Measurements from ENCODE around the gene SDCCAG8.

Gene SDCCAG8

DNA sequence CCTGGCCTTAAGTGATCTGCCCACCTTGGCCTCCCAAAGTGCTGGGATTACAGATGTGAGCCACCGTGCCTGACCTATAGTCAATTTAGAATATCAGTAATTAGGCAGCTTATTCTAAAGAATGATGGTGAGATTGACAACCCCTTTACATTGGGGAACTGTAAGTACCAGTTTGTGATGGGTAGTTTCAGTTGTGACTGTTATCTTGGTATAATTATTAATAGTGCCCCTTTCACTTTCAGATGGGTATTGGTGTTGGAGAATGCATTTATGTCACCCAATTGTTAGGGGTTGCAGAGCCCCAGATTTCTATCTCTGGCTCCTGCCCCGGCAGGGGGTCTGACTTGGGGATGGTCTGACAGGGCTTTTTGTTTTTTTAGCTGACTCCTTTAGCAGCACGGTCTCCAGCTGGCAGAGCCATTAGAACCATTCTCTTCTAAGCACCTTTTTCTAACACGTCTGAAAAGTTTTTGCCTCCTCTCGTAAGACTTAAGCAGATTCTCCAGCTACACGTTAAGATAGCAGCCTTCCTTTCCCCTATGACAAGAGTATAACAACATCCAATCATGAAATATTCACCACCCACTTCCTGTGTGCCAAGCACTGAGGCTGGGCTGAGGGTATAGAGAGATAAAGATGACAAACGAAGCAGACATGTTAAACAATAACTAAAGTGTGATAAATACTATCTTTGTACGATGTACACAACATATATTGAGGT, 157.8 kb downstream of the SDCCAG8 start:
- peaks cover under 1% of the 10 kb centered on the region for H3K9me3 Mint-ChIP-seq
- peaks cover 31% of the 10 kb centered on the region for H3K4me1 Mint-ChIP-seq (ENCODE audit: low read depth)
- H3K4me3 Mint-ChIP-seq: no peak overlapping the region
- H3K27me3 Mint-ChIP-seq (ENCODE audit: low read depth): no peaks in the 10 kb centered on the region
- H3K36me3 Mint-ChIP-seq (ENCODE audit: low read depth): peaks cover under 1% of the 10 kb centered on the region
- peak overlapping the region; percentile 10 for H3K27ac Mint-ChIP-seq

GRCh38 chr1:243414152-243414494, 158.3 kb downstream of the SDCCAG8 start:
- Mint-ChIP-seq H3K9me3 (peaks cover 3% of the 10 kb centered on the region), H3K27me3 (ENCODE audit: low read depth) (no peaks in the 10 kb centered on the region), H3K4me1 (ENCODE audit: low read depth) (peaks cover 33% of the 10 kb centered on the region), H3K27ac (peak overlapping the region; percentile 10), H3K36me3 (ENCODE audit: low read depth) (peaks cover 2% of the 10 kb centered on the region), H3K4me3 (no peak overlapping the region)

DNA sequence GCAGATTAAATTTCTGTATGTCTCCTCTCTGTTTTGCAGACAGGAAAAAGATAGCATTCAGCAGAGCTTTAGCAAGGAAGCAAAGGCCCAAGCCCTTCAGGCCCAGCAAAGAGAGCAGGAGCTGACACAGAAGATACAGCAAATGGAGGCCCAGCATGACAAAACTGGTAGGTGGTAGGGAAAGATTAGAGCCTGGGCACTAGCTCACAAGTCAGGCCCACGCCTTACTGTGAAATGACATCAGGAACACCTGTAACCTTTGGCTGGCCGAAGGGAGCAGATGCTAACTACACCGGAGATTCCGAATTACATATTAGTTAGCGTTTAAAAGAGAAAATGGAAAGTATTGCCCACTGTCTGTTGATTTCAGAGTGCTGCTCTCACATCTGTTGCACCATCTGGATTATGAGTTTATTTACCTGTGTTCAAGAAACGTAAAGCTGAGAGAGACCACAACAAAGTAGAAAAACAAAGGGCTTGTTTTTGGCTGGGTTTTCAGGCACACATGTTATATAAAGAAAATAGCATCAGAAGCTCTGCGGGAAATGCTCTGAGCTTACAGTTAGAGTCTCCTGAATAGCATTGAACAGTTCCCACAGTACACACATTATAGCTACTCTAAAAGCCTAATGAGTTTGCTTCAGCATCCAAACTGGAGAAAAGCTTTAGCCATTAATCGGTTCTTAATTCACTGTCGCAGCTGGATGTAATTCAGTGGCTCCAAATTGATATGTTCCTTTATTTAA, 160.0 kb downstream of the SDCCAG8 start:
- Mint-ChIP-seq H3K9me3 (peaks cover 3% of the 10 kb centered on the region), H3K36me3 (ENCODE audit: low read depth) (peaks cover 2% of the 10 kb centered on the region), H3K4me1 (ENCODE audit: low read depth) (peaks cover 41% of the 10 kb centered on the region), H3K4me3 (no peak overlapping the region), H3K27ac (peak overlapping the region; percentile 70), H3K27me3 (ENCODE audit: low read depth) (no peaks in the 10 kb centered on the region)

DNA sequence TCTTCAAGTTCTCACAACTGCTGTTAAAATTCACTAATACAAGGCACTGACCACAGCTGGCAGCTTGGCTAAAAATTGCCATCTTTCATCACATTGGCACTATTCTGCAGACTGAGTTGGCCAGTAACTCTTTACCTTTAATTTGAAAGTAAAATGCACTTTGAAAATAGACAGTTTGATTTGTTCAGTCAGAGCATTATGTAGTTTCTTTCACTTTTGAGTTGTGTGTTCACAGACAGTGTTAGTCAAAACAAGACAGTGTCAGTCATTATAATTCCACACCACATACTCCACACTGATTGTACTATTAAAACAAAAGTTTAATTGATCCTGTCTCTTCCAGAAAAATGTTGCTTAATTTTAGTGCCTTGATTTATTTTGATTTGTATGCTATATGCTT, 160.7 kb downstream of the SDCCAG8 start:
- H3K9me3 Mint-ChIP-seq: peaks cover 3% of the 10 kb centered on the region
- peak overlapping the region; percentile 69 for H3K27ac Mint-ChIP-seq
- no peaks in the 10 kb centered on the region for H3K27me3 Mint-ChIP-seq (ENCODE audit: low read depth)
- H3K4me3 Mint-ChIP-seq: peak overlapping the region; percentile 8
- peaks cover 47% of the 10 kb centered on the region for H3K4me1 Mint-ChIP-seq (ENCODE audit: low read depth)
- H3K36me3 Mint-ChIP-seq (ENCODE audit: low read depth): peaks cover 2% of the 10 kb centered on the region

DNA sequence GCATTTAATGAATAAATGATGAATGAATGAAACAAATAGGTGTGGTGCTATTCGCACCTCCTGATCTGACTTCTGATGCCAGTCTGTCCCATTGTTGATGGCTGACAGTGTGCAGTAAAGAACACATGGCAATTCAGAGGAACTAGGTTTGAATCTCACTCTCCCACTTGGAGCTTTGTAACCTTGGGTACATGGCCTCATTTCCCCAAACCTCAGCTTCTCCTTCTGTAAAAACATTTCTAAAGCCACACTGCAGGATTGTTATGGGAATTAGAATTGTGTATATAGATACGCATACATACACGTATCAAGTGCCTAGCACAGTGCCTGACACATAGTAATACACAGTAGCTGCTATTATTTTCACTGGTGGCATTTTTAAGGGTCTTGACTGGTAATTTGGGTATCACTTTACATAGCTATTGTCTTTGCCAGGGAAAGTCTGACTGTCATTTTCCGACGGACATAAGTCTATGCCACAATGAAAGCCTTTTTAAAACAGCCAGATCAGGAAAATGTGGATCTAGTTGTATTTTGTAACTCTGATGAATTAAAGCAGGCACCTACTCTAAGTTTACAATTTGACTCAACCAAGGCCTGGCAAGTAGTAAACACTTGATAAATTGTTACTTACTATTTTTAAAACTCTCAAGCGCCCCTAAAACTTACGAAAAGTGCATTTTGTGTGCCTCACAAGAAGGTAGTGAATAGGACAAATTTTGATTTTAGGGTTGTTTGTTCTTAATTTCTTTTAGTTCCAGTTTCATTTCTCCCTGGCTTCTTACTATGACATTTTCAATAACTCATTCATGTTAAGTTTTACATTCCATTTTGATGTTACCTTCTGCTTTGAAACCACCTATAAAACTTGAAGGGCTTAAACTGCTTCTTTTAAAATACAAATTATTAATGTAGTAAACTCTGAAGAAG, 164.4 kb downstream of the SDCCAG8 start:
- Mint-ChIP-seq H3K9me3 (peaks cover 3% of the 10 kb centered on the region), H3K4me3 (no peak overlapping the region), H3K27ac (peak overlapping the region; percentile 22), H3K27me3 (ENCODE audit: low read depth) (no peaks in the 10 kb centered on the region), H3K36me3 (ENCODE audit: low read depth) (peaks cover 2% of the 10 kb centered on the region), H3K4me1 (ENCODE audit: low read depth) (peaks cover 45% of the 10 kb centered on the region)

DNA sequence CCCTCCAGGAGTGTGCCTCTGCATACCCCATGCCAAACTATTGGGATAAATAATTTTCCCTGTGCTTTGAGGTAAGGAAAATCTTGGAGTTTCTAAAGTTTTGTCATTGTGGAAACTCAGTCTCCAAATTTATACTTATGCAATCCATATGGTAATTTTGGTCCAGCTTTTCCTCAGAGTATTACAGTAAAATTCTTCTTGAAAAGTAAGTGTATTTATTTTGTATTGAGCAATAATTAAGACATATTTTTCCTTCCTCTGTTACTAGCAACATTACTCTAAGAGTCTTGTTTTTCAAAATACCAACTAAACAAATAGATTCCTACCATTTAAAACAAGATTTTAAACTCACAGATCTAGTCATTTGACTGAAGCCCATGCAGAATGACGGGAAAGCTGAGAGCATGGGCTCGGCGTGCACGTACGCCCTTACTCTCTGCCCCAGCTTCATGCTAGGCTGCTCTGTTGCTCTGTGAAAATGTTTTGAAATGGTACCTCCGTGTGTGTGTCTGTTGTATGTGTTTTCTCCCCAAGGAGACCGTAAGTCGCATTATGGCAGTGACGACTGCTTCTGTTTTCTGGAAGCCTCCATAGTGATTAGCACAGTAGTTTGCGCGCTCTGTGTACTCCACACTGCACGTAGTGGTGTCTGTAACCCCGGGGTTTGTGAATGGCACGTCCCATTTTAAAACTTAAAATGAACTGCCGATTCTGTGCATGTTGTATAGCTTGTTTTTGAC, 165.3 kb downstream of the SDCCAG8 start:
- peaks cover 3% of the 10 kb centered on the region for H3K9me3 Mint-ChIP-seq
- peak overlapping the region; percentile 80 for H3K27ac Mint-ChIP-seq
- peaks cover 3% of the 10 kb centered on the region for H3K36me3 Mint-ChIP-seq (ENCODE audit: low read depth)
- peak overlapping the region; percentile 36 for H3K4me3 Mint-ChIP-seq
- peaks cover 38% of the 10 kb centered on the region for H3K4me1 Mint-ChIP-seq (ENCODE audit: low read depth)
- H3K27me3 Mint-ChIP-seq (ENCODE audit: low read depth): no peaks in the 10 kb centered on the region

DNA sequence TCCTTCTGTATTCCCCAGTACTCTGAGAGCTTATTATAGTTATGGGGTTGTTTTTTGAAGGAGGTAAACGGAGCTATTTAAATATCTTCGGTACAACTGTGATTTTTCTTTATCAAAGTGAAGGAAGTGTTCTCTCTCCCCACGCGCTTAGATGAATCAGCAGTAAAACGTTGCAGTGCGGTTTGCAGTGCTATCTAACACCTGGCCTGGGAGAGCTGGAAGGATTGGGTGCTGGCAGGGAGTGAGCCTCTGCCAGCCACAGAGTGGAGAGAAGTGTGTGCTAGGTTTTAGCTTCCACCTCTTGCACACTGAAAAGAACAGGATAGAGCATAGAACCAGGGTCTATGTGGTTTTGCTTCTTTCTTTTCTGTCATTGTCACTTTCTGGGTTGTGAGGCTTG, 165.9 kb downstream of the SDCCAG8 start:
- Mint-ChIP-seq H3K36me3 (ENCODE audit: low read depth) (peaks cover 5% of the 10 kb centered on the region), H3K4me3 (peak overlapping the region; percentile 36), H3K4me1 (ENCODE audit: low read depth) (peaks cover 32% of the 10 kb centered on the region), H3K9me3 (peaks cover 3% of the 10 kb centered on the region), H3K27ac (peak overlapping the region; percentile 80), H3K27me3 (ENCODE audit: low read depth) (no peaks in the 10 kb centered on the region)

DNA sequence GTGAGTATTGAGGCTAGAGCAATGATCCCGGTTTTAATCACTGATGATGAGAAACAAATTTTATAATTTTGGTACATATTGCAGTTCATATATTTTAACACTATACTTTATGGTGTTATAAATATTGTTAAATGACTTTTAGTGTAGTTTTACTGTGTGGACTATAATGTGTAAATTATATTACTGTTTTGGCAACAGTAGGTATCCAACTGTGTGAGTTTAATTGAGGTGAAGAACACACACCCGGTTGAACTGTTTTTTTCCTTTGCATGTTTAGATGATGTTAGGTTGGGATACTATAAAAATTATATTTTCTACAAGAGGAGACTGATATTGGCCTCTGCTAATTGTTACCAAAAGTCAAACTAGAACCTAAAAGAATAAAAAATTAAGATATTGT, 166.5 kb downstream of the SDCCAG8 start:
- Mint-ChIP-seq H3K36me3 (ENCODE audit: low read depth) (peaks cover 5% of the 10 kb centered on the region), H3K27ac (peak overlapping the region; percentile 80), H3K9me3 (peaks cover 3% of the 10 kb centered on the region), H3K4me1 (ENCODE audit: low read depth) (peaks cover 27% of the 10 kb centered on the region), H3K4me3 (peak overlapping the region; percentile 36), H3K27me3 (ENCODE audit: low read depth) (no peaks in the 10 kb centered on the region)

- Mint-ChIP-seq H3K27ac (no peak overlapping the region), H3K36me3 (ENCODE audit: low read depth) (peaks cover 6% of the 10 kb centered on the region), H3K4me1 (ENCODE audit: low read depth) (no peaks in the 10 kb centered on the region), H3K27me3 (ENCODE audit: low read depth) (no peaks in the 10 kb centered on the region), H3K9me3 (no peaks in the 10 kb centered on the region), H3K4me3 (no peak overlapping the region)
Observed at GRCh38 chr1:243428084-243428483, 172.2 kb downstream of the SDCCAG8 start.

DNA sequence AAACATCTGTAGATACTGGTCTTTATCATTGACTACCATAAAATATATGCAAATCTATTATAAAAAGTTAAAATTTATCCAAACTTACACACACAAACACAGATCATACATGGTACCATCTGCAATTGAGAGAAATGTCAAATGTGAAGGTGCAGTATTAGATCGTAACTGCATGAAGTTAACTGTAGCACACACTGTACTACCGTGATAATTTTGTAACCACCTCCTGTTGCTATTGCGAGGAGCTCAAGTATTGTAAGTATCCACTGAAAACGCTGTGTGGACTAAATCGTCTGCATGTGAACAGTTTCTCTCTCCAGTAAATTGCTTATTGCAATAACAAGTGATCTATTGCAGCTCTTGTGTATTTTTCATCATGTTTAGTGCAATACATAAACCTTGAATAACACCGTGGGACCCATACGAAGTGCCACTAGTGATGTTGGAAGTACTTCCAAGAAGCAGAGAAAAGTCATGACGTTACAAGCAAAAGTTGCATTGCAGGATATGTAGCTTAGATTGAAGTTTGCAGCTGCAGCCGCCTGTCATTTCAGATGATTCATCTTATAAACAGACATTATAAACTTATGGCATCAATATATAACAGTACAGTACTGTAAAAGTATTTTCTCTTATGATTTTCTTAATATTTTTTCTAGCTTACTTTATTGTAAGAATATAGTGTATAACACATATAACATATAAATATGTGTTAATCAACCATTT, 172.9 kb downstream of the SDCCAG8 start:
- no peaks in the 10 kb centered on the region for H3K27me3 Mint-ChIP-seq (ENCODE audit: low read depth)
- H3K9me3 Mint-ChIP-seq: no peaks in the 10 kb centered on the region
- H3K27ac Mint-ChIP-seq: no peak overlapping the region
- peaks cover 6% of the 10 kb centered on the region for H3K36me3 Mint-ChIP-seq (ENCODE audit: low read depth)
- H3K4me1 Mint-ChIP-seq (ENCODE audit: low read depth): no peaks in the 10 kb centered on the region
- H3K4me3 Mint-ChIP-seq: no peak overlapping the region

DNA sequence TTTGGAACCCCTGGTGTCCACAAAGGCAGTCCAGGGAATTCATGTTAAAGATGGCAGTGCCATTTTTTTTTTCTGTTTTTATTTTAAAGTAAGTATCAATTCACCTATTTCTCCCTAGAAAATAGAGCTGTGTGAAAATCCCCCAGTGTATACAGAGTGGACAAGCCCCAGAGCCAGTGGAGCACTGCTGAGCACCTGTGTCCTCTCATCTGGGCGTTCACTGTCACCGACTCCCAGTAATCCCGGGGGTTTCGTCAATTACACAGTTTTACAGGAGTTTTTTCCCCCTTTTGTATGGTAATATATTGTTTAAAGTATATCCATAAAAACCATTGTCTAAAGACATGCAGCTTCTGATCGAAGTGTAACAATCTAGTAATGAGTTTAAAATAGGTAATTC, 175.8 kb downstream of the SDCCAG8 start:
- Mint-ChIP-seq H3K27me3 (ENCODE audit: low read depth) (no peaks in the 10 kb centered on the region), H3K27ac (no peak overlapping the region)

DNA sequence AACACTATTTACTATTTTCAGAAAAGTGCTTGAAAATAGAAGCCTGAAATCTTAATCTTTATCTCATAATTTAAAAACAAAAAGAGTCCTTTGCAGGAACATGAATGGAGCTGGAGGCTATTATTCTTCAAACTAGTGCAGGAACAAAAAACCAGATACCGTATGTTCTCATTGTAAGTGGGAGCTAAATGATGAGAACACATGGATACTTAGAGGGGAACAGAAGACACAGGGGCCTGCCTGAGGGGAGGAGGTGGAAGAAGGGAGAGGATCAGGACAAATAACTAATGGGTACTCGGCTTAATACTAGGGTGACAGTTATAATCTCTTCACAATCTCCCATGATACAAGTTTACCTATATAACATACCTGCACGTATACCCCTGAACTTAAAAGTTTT, 176.3 kb downstream of the SDCCAG8 start:
- H3K27ac Mint-ChIP-seq: no peak overlapping the region
- H3K27me3 Mint-ChIP-seq (ENCODE audit: low read depth): no peaks in the 10 kb centered on the region
- H3K9me3 Mint-ChIP-seq: no peaks in the 10 kb centered on the region
- no peaks in the 10 kb centered on the region for H3K4me1 Mint-ChIP-seq (ENCODE audit: low read depth)
- H3K4me3 Mint-ChIP-seq: no peak overlapping the region
- peaks cover 5% of the 10 kb centered on the region for H3K36me3 Mint-ChIP-seq (ENCODE audit: low read depth)

More for the DNA sequence above, 175.8 kb downstream of the SDCCAG8 start:
- Mint-ChIP-seq H3K4me3 (no peak overlapping the region), H3K9me3 (no peaks in the 10 kb centered on the region), H3K36me3 (ENCODE audit: low read depth) (peaks cover 5% of the 10 kb centered on the region), H3K4me1 (ENCODE audit: low read depth) (no peaks in the 10 kb centered on the region)

DNA sequence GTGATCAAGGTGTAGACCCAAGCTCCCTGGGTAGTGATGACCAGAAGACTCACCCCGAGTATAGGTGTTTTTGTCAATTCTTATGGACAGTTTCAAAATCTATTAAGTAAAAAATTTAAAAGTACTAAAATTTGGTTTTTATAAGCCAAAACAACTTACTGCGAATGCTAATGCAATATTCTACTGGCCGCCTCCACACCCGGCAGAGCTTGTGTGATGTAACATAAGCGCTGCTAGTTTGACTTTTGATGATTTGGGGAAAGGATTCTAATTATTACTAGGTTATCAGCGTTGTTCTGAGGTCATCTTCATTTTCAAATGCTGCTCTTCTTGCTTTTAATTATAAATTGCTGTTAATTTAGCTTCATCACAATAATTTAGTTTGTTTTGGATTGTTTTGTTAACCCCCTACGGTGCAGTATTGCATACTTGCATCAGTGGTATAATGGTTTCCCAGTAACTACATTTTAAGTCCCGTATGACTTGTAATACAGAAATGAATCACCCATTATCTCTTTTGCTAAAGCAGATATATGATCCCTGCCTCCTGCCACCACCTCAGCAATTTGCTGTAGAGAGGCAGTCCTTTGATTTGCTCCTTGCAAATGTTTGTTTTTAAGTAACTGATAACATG, 178.0 kb downstream of the SDCCAG8 start:
- no peaks in the 10 kb centered on the region for H3K9me3 Mint-ChIP-seq
- H3K27me3 Mint-ChIP-seq (ENCODE audit: low read depth): no peaks in the 10 kb centered on the region
- peaks cover 7% of the 10 kb centered on the region for H3K36me3 Mint-ChIP-seq (ENCODE audit: low read depth)
- no peak overlapping the region for H3K27ac Mint-ChIP-seq
- peaks cover 2% of the 10 kb centered on the region for H3K4me1 Mint-ChIP-seq (ENCODE audit: low read depth)
- H3K4me3 Mint-ChIP-seq: no peak overlapping the region
